GM13976 (cell line): Measurements from ENCODE around the gene VPS37B.
"Not testable (repeated sequence)": the region's sequence is repeated elsewhere in the genome, so short reads cannot be mapped to it uniquely, and the experiment has no call there.

Experiments used
- DNase-seq: peaks from one replicate; pipeline ENCODE4 v3.0.0; 2012; ENCODE audit warnings: low spot score
- CTCF ChIP-seq: IDR thresholded peaks from 2 replicates; pipeline ENCODE4 v1.5.1; 2012; ENCODE audit warnings: borderline replicate concordance, mild to moderate bottlenecking; ENCODE audit not compliant: insufficient read depth; ENCODE audit errors: extremely low read depth, missing control alignments, control extremely low read depth
- in situ Hi-C: fragments of 300-500 bp; cut with MboI; formaldehyde crosslinking; loops from one replicate; pipeline ENCODE4 v1.12.0; 2022; ENCODE audit warnings: low sequenced_read_pairs, mixed read lengths, inconsistent platforms; ENCODE audit not compliant: unreplicated experiment

VPS37B gene

GRCh38 chr12:122909442-122910288 lies 13.7 kb upstream of the VPS37B start:
- no peak for DNase-seq
- in situ Hi-C loops, result no loop called here

DNA sequence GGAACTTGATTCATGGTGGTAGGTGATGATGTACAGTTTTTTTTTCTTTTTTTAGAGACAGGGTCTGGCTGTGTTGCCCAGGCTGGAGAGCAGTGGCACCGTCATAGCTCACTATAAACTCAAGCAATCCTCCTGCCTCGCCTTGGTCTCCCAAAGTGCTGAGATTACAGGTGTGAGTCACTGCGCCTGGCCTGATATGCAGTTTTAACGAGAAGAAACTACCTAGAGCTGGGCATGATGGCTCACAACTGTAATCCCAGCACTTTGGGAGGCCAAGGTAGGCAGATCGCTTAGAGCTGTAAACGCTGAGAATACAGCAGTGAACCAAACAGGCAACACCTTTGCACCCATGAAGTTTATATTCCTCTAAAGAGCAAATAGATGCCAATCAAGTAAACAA lies 13.0 kb upstream of the VPS37B start:
- no peak for DNase-seq
- no peak for TF ChIP-seq CTCF
- in situ Hi-C loops, result no loop called here

More at GRCh38 chr12:122909442-122910288, 13.7 kb upstream of the VPS37B start:
- no peak for TF ChIP-seq CTCF

DNA sequence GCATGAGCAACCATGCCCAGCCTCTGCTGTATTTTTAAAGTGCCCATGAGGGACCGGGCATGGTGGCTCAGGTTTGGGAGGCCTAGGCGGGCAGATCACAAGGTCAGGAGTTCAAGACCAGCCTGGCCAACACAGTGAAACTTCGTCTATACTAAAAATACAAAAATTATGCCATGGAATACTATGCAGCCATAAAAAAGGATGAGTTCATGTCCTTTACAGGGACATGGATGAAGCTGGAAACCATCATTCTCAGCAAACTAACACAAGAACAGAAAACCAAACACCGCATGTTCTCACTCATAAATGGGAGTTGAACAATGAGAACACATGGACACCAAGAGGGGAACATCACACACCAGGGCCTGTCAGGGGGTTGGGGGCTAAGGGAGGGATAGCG lies 9.3 kb upstream of the VPS37B start:
- DNase-seq, in situ Hi-C loops: not testable (repeated sequence)

DNA sequence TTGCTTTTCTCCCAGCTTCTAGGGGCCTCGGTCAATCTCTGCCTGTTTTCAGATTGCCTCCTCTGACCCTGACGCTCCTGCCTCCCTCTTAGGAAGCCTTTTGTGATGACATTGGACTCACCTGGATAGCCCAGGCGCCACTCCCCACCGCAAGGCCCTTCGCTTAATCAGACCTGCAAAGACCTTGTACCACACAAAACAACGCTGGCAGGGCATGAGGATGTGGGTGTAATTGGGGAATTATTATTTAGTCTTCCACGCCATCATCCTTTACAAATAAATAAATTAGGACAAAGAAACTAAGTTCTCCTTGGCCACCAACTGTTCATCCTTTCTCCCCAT lies 7.7 kb upstream of the VPS37B start:
- TF ChIP-seq CTCF, result no peak
- no peak for DNase-seq
- in situ Hi-C loops, result no loop called here

DNA sequence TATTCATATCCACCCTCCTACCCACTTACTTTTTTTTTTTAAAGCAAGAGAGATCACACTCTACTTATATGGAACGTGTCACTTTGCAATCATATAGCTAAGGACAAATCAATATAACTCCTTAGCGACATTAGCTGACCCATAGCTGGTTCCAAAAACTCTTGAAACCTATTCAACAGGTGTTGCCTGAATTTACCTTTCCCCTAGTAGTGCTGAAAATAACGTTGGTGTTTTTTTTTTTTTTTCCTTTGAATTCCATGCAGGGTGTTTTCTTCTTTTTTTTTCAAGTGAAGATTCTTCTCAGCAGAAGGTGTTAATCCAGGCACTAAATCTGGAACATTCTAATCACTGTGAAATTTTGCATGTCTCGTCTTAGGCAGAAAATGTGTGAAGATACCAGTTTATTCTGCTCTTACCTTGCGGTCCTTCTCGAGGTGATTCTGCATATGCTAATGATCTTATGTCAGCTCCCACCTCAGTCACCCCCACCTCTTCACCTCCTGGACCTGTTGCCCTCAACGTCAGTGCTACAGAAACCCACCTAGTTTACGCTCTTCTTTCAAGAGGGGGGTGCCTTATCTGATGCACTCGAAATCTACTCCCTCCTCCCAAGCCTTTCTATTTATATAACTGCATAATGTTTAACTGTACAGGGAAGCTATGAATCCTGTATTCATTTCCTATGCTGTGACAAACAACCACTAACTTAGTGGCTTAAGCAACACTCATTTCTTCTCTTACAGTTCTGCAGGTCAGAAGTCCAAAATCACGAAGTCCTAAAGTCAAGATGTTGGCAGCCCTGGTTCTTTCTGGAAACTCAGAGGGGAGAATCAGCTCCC lies 7.1 kb upstream of the VPS37B start:
- DNase-seq, result no peak
- in situ Hi-C loops, result no loop called here
- TF ChIP-seq CTCF, result no peak

DNA sequence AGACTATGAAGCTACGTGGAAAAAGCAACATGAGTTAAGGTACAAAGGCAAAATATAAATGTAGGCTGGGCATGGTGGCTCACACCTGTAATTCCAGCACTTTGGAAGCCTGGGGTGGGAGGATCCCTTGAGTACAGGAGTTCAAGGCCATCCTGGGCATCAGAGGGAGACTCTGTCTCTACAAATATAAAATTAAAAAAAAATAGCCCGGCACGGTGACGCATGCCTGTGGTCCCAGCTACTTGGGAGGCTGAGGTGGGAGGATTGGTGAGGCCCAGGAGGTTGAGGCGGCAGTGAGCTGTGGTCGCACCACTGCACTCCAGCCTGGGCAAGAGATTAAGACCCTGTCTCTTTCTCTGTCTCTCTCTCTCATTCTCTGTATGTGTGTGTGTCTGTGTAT lies 4.0 kb upstream of the VPS37B start:
- in situ Hi-C loops, result no loop called here
- DNase-seq, result no peak
- TF ChIP-seq CTCF, result no peak

- TF ChIP-seq CTCF, result no peak
- in situ Hi-C loops, result no loop called here
- DNase-seq, result no peak
These were observed 738 bp upstream of the VPS37B start for GRCh38 chr12:122896662-122897061.
